Thoracic aorta (tissue), 2 donors: ENCODE results near the gene TMA7. TPM values are rescaled to one million over a fixed set of nuclear protein-coding genes. Genes with fewer than 3 reads are reported as not detected.
"Not testable (repeated sequence)": the region's sequence is repeated elsewhere in the genome, so short reads cannot be mapped to it uniquely, and the experiment has no call there.

Experiments used
- ATAC-seq: fragments of 150-250 bp; one replicate; pipeline ENCODE4 v1.8.0; 2017; ENCODE audit warnings: low read depth; ENCODE audit not compliant: insufficient number of reproducible peaks, low FRiP score
- DNase-seq: peaks from one replicate; pipeline ENCODE4 v3.0.0-alpha.2; 2020; ENCODE audit warnings: low spot score
- H3K27ac ChIP-seq, 2 donors: fragments of 200-600 bp; sonication (generic); 1 replicate in 1 of 2; 2 replicates in 1 of 2; pipeline ENCODE4 v1.5.1; 2016; ENCODE audit warnings: mild to moderate bottlenecking in 2 of 2, moderate library complexity in 2 of 2
- H3K27me3 ChIP-seq: fragments of 200-600 bp; sonication (generic); replicated peaks from 2 replicates; pipeline ENCODE4 v1.6.0; 2016; ENCODE audit warnings: mild to moderate bottlenecking; ENCODE audit not compliant: insufficient read depth
- H3K36me3 ChIP-seq: fragments of 200-600 bp; sonication (generic); one replicate; pipeline ENCODE4 v1.5.1; 2016
- H3K4me1 ChIP-seq, 2 donors: fragments of 200-600 bp; sonication (generic); 1 replicate in 1 of 2; 2 replicates in 1 of 2; pipeline versions ENCODE4 v1.5.1 to v1.6.0; 2016; ENCODE audit warnings: low read depth in 2 of 2, mild to moderate bottlenecking in 1 of 2; ENCODE audit not compliant: control insufficient read depth in 1 of 2
- H3K4me3 ChIP-seq: fragments of 200-600 bp; sonication (generic); 2 replicates; pipeline ENCODE4 v1.5.1; 2016; ENCODE audit warnings: mild to moderate bottlenecking
- H3K9me3 ChIP-seq: fragments of 200-600 bp; sonication (generic); 2 replicates; pipeline ENCODE4 v1.5.1; 2016
- total RNA-seq, 2 donors: library from RNA; depleted of rRNA; stranded (reverse); fragments of >200 nt; gene quantifications; one replicate each; pipeline versions ENCODE4 v1.1.0 to v1.2.3, GENCODE V29; 2016
- TF ChIP-seq, protein P1 (sequence below): fragments of 200-600 bp; sonication (generic); IDR thresholded peaks from one replicate; pipeline ENCODE4 v1.5.1; 2019; ENCODE audit warnings: antibody characterized with exemption

Gene TMA7
- total RNA-seq, 2 donors from 2014 or later = 112 to 164 TPM

DNA sequence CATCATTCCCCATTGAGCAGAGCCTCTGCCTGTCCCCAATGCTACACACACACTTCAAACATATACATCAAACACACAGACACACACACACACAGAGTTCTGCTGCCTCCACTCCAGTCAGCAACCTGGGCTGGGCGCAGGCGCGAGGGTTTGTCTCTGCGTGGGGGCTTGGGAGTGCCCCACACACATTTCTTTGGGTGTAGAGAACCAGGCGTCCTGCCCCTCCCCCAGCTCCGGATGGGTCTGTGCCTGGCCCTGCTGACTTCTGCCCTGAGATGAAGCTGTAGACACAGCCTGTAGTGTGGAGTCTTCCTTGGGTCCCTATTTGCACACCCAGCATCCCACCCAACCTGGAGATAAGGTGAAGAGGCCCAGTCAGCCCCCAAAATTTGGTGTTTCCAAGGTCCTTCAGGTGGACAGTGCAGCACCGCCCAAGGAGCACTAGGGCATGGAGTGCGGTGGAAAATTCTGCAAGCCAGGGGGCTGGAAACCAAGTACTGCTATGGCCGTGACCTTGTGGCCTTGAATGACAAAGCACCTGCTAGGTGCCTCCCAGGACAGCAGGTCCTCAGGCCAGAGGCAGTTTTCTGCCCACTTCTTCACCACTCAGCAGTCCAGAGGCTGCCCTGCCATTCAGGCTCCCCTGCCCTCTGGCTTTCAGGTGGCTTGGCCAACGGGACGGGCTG is 41.2 kb upstream of the TMA7 start:
- no peak overlapping the region for H3K4me3 ChIP-seq
- DNase-seq = no peak
- H3K9me3 ChIP-seq = no peaks in the 10 kb centered on the region
- TF ChIP-seq, protein P1, sequence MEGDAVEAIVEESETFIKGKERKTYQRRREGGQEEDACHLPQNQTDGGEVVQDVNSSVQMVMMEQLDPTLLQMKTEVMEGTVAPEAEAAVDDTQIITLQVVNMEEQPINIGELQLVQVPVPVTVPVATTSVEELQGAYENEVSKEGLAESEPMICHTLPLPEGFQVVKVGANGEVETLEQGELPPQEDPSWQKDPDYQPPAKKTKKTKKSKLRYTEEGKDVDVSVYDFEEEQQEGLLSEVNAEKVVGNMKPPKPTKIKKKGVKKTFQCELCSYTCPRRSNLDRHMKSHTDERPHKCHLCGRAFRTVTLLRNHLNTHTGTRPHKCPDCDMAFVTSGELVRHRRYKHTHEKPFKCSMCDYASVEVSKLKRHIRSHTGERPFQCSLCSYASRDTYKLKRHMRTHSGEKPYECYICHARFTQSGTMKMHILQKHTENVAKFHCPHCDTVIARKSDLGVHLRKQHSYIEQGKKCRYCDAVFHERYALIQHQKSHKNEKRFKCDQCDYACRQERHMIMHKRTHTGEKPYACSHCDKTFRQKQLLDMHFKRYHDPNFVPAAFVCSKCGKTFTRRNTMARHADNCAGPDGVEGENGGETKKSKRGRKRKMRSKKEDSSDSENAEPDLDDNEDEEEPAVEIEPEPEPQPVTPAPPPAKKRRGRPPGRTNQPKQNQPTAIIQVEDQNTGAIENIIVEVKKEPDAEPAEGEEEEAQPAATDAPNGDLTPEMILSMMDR = no peak
- no peak for ATAC-seq
- H3K4me1 ChIP-seq = peaks cover 21 to 28% of the 10 kb centered on the region in 2 donors
- H3K27me3 ChIP-seq = no peaks in the 10 kb centered on the region
- peaks cover 3% of the 10 kb centered on the region for H3K36me3 ChIP-seq
- H3K27ac ChIP-seq = no peak overlapping the region

DNA sequence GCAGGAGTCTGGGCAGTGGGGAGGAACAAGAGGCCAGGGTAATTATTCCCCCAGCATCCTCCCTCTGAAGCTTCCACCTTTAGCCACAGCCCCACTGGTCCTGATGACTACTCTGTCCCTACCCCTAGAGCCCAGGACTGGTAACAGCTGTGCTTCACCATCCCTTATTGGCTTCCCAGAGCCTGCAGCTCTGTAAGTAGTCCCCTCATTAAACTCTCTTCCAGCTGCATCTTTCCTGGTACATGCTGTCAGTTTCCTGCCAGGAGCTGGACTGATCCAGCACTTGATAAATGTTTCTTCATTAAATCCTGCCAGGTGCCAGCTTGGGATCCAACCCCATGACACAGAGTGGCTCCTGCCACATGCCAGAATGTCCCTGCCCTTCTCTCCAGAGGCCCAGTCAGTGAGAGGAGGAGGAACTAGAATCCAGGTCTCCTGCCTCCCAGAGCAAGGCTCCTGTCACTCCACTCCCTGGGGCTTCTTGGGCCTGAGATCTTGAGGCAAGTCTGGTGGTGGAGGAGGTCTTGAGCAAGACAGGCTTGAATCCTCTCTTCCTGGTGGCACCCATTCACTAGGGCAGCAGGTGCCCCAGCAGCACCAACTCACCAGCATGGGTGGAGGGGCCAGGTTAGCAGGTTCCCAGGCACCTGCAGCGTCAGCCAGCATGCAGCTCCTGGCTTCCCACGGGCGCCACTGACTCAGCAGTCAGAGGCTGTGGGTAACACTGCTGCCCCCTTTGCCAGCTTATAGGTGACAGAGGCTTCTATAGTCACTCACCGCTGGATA is 40.5 kb upstream of the TMA7 start:
- H3K36me3 ChIP-seq = peaks cover 3% of the 10 kb centered on the region
- DNase-seq (no peak), ATAC-seq (no peak)
- no peaks in the 10 kb centered on the region for H3K9me3 ChIP-seq
- TF ChIP-seq, protein P1 = no peak
- H3K4me3 ChIP-seq = no peak overlapping the region
- peaks cover 23 to 35% of the 10 kb centered on the region in 2 donors for H3K4me1 ChIP-seq
- H3K27ac ChIP-seq = no peak overlapping the region
- no peaks in the 10 kb centered on the region for H3K27me3 ChIP-seq

DNA sequence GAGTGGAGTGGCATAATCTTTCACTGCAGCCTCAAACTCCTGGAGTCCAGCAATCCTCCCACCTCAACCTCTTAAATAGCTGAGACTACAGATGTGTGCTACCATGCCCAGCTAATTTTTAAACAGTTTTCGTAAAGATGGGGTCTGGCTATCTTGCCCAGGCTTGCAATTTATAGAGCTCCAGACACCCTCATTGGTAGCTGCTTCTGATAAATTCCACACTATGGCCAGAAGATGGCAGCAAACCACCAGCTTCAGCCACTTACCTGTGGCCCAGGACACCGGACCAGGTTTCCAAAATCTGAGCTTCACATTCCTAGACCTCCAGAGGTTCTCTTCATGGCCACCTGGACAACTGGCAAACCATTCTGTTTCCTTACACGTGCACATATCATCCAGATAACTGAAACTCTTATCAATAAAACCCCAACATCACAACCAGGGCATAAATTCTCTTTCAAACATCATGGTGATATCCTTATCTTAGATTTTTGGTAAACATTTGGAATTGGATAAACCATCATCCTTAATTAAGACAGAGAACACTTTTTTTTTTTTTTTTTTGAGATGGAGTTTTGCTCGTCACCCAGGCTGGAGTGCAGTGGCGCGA is 39.1 kb upstream of the TMA7 start:
- TF ChIP-seq, protein P1 = peak; percentile 83
- ATAC-seq (peak; percentile 39), DNase-seq (no peak)
- Histone ChIP-seq H3K4me1 (peaks cover 27 to 49% of the 10 kb centered on the region in 2 donors), H3K27ac (peak overlapping the region; percentile 90 to 95), H3K27me3 (no peaks in the 10 kb centered on the region), H3K36me3 (peaks cover 3% of the 10 kb centered on the region), H3K9me3 (no peaks in the 10 kb centered on the region), H3K4me3 (no peak overlapping the region)

DNA sequence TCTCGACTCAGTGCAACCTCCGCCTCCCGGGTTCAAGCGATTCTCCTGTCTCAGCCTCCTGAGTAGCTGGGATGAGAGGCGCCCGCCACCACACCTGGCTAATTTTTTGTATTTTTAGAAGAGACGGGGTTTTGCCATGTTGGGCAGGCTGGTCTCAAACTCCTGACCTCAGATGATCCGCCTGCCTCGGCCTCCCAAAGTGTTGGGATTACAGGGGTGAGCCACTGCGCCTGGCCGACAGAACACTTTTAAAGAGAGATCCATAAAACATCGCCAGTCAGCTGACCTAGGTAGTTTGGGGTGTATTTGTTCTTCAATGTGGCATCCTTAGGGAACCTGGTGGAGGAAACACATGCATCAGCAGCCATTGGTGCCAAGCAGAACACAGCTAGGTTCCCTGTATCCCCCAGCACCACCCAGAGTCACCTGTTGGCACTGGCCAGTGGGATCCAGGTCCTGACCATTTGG is 38.6 kb upstream of the TMA7 start:
- not testable (repeated sequence) for ATAC-seq
- H3K4me1 ChIP-seq = peaks cover 27 to 51% of the 10 kb centered on the region in 2 donors

DNA sequence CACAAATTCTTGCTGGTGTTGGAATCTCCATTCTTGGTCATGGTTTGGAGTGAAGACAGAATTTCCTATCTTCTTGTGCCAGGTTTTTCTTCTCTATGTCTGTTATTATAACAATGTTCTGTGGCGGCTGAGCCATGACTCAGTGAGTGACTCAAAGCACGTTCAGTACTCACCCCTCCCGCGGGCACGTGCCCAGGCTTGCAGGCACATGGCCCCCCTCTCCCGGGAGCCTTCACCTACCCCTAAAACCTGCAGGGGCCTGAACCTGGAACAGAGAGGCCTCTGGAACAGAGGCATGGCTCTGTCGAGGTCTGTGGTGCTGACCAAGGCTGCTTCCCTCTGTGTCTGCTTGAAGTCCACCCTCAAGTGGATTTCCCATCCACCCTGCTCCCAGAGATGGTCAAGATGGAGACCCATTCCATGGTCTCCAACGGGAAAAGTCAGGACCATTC is 37.8 kb upstream of the TMA7 start:
- H3K27ac ChIP-seq = peak overlapping the region; percentile 92 to 95
- peaks cover 17% of the 10 kb centered on the region for H3K36me3 ChIP-seq
- no peaks in the 10 kb centered on the region for H3K27me3 ChIP-seq
- DNase-seq (peak; percentile 88), ATAC-seq (peak; percentile 89)
- peaks cover 27 to 51% of the 10 kb centered on the region in 2 donors for H3K4me1 ChIP-seq
- H3K9me3 ChIP-seq = no peaks in the 10 kb centered on the region
- H3K4me3 ChIP-seq = no peak overlapping the region
- TF ChIP-seq, protein P1 = no peak

More for the DNA sequence above, 38.6 kb upstream of the TMA7 start:
- not testable (repeated sequence) for H3K36me3 ChIP-seq, H3K9me3 ChIP-seq, DNase-seq, H3K27me3 ChIP-seq
- Histone ChIP-seq H3K4me3 (peak overlapping the region; percentile 3), H3K27ac (peak overlapping the region; percentile 90 to 95)
